Heart left ventricle (tissue), 13 donors: ENCODE results near the gene USP54.

ENCODE experiments used
- POLR2A ChIP-seq, 2 donors: fragments of 450-650 bp; IDR thresholded peaks; one replicate each; pipeline ENCODE4 v1.6.1; 2017; ENCODE audit warnings: antibody characterized with exemption in 2 of 2, mild to moderate bottlenecking in 2 of 2, moderate library complexity in 2 of 2
- TF ChIP-seq, protein P1 (sequence below), 12 donors: fragments of 200-600 bp; sonication (generic) in 4 of 12; IDR thresholded peaks; one replicate each; pipeline versions ENCODE4 v1.5.0 to v1.8.0; 2018 to 2022; ENCODE audit warnings: antibody characterized with exemption in 12 of 12, mild to moderate bottlenecking in 5 of 12
- donor health status: ischemic (EF 13 %, LVEDD 7.1; RV severe dilation, severe dysfunction).
- donor health status: DM: no; HTN: yes; CAD: no.
- donor health status: DM: no; HTN: no; CAD: no.
- donor health status: ischemic (EF 25% LVEDD 6.9; RV normal size, moderate dysfunction).
- donor health status: ischemic (EF 25% LVEDD 5.7; RV mildly dilated, moderate dysfunction).
- donor health status: ischemic (EF 35%, LVEDD 5.7; RV mildly dilated, moderate dysfunction).
- donor health status: nonischemic (EF 11% LVEDD 7.7; RV severe dilation, severe dysfunction).
- donor health status: DM: yes; HTN: yes; CAD: no.
- donor health status: PGD.
- donor health status: ischemic (EF 29% LVEDD 5.4; RV normal size, mild dysfunction).
- donor health status: nonischemic (EF 23%, LVEDD 6.1; RV moderate dilation, normal function).

GRCh38 chr10:73512207-73512743 is 78.9 kb downstream of the USP54 start:
- TF ChIP-seq, protein P1, sequence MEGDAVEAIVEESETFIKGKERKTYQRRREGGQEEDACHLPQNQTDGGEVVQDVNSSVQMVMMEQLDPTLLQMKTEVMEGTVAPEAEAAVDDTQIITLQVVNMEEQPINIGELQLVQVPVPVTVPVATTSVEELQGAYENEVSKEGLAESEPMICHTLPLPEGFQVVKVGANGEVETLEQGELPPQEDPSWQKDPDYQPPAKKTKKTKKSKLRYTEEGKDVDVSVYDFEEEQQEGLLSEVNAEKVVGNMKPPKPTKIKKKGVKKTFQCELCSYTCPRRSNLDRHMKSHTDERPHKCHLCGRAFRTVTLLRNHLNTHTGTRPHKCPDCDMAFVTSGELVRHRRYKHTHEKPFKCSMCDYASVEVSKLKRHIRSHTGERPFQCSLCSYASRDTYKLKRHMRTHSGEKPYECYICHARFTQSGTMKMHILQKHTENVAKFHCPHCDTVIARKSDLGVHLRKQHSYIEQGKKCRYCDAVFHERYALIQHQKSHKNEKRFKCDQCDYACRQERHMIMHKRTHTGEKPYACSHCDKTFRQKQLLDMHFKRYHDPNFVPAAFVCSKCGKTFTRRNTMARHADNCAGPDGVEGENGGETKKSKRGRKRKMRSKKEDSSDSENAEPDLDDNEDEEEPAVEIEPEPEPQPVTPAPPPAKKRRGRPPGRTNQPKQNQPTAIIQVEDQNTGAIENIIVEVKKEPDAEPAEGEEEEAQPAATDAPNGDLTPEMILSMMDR (IDR thresholded peaks at IDR 0.05) = no peak
- TF ChIP-seq POLR2A (IDR thresholded peaks at IDR 0.05) = no peak
